ENCODE data around the gene IKZF2.

The IKZF2 gene

DNA sequence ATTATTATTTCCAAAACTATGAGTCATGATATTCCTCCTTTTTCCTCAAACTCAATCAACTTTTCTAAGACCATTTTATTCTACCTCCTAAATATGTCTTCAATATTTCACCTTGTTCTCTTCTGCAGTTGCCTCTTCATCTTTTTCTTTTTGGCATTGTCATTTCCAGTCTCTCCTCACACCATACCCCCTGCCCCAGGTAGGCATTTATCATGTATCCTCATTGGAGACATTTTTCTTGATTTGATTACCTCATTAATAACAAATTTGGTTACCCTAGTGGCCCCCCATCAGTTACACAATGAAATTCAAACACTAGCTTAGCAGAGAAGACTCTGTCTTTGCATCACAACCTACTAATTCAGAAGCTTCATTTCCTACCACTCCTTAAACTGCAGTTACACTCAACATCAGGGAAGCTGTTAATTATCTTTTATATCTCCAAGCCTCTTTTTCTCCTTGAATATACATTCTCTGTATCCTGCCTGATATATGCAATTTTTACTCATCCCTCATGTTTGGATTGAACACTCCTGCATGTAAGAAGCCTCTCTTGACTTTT is 133.0 kb downstream of the IKZF2 start:
- no peak overlapping the region for H3K27ac ChIP-seq
- TF ChIP-seq, protein P1, sequence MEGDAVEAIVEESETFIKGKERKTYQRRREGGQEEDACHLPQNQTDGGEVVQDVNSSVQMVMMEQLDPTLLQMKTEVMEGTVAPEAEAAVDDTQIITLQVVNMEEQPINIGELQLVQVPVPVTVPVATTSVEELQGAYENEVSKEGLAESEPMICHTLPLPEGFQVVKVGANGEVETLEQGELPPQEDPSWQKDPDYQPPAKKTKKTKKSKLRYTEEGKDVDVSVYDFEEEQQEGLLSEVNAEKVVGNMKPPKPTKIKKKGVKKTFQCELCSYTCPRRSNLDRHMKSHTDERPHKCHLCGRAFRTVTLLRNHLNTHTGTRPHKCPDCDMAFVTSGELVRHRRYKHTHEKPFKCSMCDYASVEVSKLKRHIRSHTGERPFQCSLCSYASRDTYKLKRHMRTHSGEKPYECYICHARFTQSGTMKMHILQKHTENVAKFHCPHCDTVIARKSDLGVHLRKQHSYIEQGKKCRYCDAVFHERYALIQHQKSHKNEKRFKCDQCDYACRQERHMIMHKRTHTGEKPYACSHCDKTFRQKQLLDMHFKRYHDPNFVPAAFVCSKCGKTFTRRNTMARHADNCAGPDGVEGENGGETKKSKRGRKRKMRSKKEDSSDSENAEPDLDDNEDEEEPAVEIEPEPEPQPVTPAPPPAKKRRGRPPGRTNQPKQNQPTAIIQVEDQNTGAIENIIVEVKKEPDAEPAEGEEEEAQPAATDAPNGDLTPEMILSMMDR (conservative IDR thresholded peaks at IDR 0.05) = no peak

DNA sequence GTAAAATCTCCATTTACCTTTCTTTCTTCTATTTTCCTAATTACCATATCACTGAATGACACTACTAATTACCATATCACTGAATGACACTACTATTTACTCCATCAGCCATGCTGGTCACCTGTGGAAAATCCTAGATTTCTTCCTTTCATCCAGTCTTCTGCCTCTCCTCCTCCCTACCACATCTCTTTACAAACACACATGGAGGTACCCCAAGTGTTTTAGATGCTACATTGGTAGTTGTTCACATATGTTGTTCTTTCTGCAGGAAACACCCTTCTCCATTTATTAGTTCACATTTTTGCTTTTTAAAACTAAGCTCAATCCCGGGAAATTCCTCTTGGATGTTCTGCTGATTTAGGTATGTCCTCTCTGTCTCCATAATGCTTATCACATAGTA is 134.0 kb downstream of the IKZF2 start:
- TF ChIP-seq, protein P1 (conservative IDR thresholded peaks at IDR 0.05) = no peak
- H3K27ac ChIP-seq = no peak overlapping the region

DNA sequence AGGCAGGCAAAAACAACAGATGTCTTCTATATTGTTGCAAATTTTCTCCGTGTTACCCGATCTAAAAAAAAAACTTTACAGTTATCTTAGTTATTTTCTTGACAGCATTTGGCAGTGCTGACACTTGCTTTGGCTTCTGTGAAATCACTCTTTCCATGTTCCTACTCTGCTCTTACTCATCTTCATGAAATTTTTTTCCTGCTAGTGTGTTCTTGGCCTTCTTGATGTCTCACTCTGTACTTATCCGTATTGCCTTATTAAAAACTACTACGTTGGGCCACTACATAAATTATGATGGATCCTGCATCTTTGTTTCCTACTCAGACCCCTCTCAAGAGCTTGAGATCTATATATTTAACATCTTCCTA is 134.4 kb downstream of the IKZF2 start:
- no peak overlapping the region for H3K27ac ChIP-seq

DNA sequence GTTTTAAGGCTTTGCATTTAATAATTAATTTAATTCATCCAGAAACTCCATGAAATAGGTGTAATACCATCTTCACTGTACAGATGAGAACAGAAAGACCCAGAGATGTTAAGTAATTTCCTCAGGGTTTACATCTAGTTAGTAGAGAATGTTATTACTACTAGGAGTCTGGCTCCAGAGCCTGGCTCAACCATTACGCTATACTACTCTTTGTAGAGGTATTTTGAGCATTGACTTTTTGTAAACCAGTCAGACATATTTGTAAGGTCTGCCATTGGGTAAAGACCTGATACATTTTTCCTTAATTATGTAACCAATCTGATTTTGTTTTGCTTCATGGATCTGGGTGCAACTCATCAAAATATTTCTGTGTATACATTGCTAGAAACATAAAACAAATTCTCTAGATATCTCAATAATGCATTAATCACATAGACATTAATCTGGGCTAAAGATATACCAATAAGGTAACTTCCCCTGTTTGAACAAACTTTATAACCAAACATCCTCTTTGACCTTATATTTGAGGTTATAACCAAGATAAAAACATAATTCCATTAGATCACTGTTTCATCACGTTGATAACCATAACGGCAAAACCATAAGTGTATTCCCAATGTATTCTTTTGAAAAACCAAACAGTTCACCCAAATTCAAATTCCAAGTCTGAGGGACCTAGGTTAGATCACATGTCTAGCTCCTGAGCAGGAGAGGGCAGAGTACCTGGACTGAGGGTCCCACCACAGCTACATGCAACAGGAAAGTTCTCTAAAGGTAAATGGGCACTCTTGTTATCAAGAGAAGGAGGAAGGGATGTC is 135.0 kb downstream of the IKZF2 start:
- H3K27ac ChIP-seq = no peak overlapping the region
- TF ChIP-seq, protein P1 (conservative IDR thresholded peaks at IDR 0.05) = no peak

More for the DNA sequence above, 134.4 kb downstream of the IKZF2 start:
- TF ChIP-seq, protein P1 (conservative IDR thresholded peaks at IDR 0.05) = no peak

DNA sequence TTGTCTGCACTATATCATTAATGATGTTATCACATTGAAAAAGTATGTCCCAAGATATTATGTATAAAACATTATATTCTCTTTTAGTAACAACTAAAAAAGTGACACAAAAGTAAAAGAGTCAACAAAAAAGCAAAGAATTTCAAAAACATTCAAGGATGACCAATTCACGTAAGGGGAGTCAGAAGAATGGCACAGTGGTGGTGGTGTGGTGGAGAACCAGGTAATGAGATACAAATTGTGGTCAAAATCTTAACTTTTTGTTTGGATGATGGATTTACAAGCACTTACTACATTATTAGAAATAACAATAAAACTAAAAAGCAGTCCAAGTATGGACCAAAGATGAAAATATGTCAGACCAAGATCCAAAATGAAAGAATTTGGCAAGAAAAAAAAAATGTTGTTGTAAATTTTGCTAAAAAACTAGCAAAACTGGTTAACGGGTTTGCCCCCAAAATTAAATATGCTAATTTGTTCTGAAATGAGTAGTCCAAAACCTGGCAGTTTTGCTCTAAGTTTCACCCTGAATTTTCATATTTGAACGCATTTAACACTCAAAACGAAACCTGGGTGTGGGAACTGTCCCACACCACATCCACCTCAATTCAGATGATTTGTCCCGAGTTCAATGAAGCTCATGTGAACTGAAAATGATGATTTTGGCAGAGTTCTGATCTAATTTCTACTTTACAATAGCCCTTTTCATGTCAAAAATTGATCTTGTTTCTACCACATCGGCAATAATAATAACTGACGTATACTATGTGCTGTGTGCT is 135.8 kb downstream of the IKZF2 start:
- TF ChIP-seq, protein P1 (conservative IDR thresholded peaks at IDR 0.05) = no peak

DNA sequence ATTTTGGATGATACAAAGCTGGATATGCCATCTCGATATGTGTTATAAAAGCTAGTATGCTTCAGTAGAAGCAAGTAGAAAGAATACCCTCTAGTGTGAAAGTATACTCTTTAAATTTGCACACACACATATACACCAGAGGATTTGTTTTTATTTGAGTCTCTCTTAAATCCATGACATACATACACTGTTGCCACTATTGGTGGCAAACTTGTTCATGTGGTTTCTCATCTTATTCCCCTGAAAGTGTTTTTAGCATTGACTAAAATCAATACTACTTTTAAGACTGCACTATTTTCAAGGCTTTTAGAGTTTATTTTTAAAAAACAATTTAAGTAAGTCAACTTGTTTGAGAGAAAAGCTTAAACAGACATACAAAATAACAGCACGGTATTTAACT is 137.4 kb downstream of the IKZF2 start:
- no peak overlapping the region for H3K27ac ChIP-seq
- TF ChIP-seq, protein P1 (conservative IDR thresholded peaks at IDR 0.05) = no peak

More for the DNA sequence above, 135.8 kb downstream of the IKZF2 start:
- no peak overlapping the region for H3K27ac ChIP-seq

DNA sequence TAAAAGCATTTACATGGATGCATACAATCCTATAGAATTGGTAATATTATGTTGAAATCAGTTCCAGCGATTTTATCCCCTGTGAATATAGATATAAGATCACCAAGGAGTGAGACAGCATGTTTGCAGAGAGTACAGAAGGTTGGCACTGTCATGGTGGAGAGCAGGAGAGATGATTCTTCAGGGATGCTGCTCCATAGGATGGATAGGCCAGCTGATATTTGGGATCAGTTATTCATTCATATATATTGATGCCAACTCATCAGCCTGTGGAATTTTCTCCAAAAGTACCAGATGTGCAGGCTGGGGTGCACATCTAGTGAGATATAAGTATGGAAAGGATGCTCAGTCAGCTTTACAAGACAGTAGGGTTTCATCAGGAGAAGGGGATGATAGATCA is 139.9 kb downstream of the IKZF2 start:
- H3K27ac ChIP-seq = no peak overlapping the region
- TF ChIP-seq, protein P1 (conservative IDR thresholded peaks at IDR 0.05) = no peak
